Measurements from ENCODE around the gene CAPN5. TPM values are rescaled to one million over a fixed set of nuclear protein-coding genes. Genes with fewer than 3 reads are reported as not detected.

CAPN5 gene
- total RNA-seq, 4 donors from 2014 or later = 15.9 to 24.5 (median 19.8) TPM

GRCh38 chr11:77127920-77128691 is 61.3 kb downstream of the CAPN5 start, which contains the start of gene MYO7A:
TSS of gene MYO7A (plus strand) at chr11:77128246. CDS start at chr11:77130635, 2,389 bp downstream.
- H3K36me3 ChIP-seq = peaks cover 0 to 17% (median 0%) of the 10 kb centered on the region in 3 donors
- TF ChIP-seq EP300 (IDR thresholded peaks at IDR 0.05) (no peak), CTCF (IDR thresholded peaks at IDR 0.05) (no peak), POLR2A (IDR thresholded peaks at IDR 0.05) (no peak)
- no peak for DNase-seq (ENCODE audit: low spot score in 2 of 2)
- peak within 1 kb of the TSS in 1 of 4 donors; percentile 59 for H3K27ac ChIP-seq
- H3K9me3 ChIP-seq = no peaks in the 10 kb centered on the region
- H3K4me3 ChIP-seq = peak within 1 kb of the TSS; percentile 8 to 54 (median 26)
- H3K27me3 ChIP-seq = no peaks in the 10 kb centered on the region
- 28 to 29% methylated on average over 18 to 20 of the region's 20 CpGs for WGBS, 2 donors
- peaks cover 0 to 49% (median 19%) of the 10 kb centered on the region in 4 donors for H3K4me1 ChIP-seq

GRCh38 chr11:77129069-77129841 is 62.5 kb downstream of the CAPN5 start:
- H3K4me1 ChIP-seq = peaks cover 0 to 49% (median 19%) of the 10 kb centered on the region in 4 donors
- no peaks in the 10 kb centered on the region for H3K9me3 ChIP-seq
- peaks cover 0 to 5% (median 0%) of the 10 kb centered on the region in 3 donors for H3K36me3 ChIP-seq
- no peak for TF ChIP-seq CTCF (IDR thresholded peaks at IDR 0.05)
- no peak for TF ChIP-seq EP300 (IDR thresholded peaks at IDR 0.05)
- no peak for TF ChIP-seq POLR2A (IDR thresholded peaks at IDR 0.05)
- H3K27ac ChIP-seq = no peak overlapping the region
- H3K4me3 ChIP-seq = no peak overlapping the region
- no peaks in the 10 kb centered on the region for H3K27me3 ChIP-seq
- DNase-seq (ENCODE audit: low spot score in 2 of 2) = no peak
- WGBS, 2 donors = 72% methylated on average over 11 of the region's 11 CpGs

- H3K27ac ChIP-seq = peak overlapping the region in 2 of 4 donors; percentile 4 to 51
Observed at GRCh38 chr11:77129842-77130756, 63.3 kb downstream of the CAPN5 start.

More at GRCh38 chr11:77129842-77130756, 63.3 kb downstream of the CAPN5 start:
- DNase-seq (ENCODE audit: low spot score in 2 of 2) = no peak
- Histone ChIP-seq H3K27me3 (no peaks in the 10 kb centered on the region), H3K36me3 (no peaks in the 10 kb centered on the region), H3K4me1 (peaks cover 0 to 49% (median 19%) of the 10 kb centered on the region in 4 donors), H3K4me3 (no peak overlapping the region), H3K9me3 (no peaks in the 10 kb centered on the region)
- 83 to 84% methylated on average over 11 of the region's 11 CpGs for WGBS, 2 donors
- TF ChIP-seq CTCF (IDR thresholded peaks at IDR 0.05) (no peak), EP300 (IDR thresholded peaks at IDR 0.05) (no peak), POLR2A (IDR thresholded peaks at IDR 0.05) (no peak)

Data from tibial nerve (tissue), 4 donors.